SK-N-MC (cell line): ENCODE data around the gene HOXD8.

Source experiments
- EZH2 ChIP-seq: fragments of 200-600 bp; sonication (generic); IDR thresholded peaks from one replicate; pipeline ENCODE4 v1.6.1; 2017; ENCODE audit warnings: antibody characterized with exemption
- POLR2AphosphoS5 ChIP-seq: IDR thresholded peaks from 2 replicates; pipeline ENCODE4 v1.6.1; 2012; ENCODE audit warnings: mild to moderate bottlenecking, low read depth, low read length, borderline replicate concordance

- TF ChIP-seq POLR2AphosphoS5 (no peak), EZH2 (no peak)
Measured at GRCh38 chr2:176171351-176172006, 42.0 kb downstream of the HOXD8 start.
